HUES64 (cell line): ENCODE results near the gene THUMPD2.

Experiments used
- H3K27ac ChIP-seq: 2 replicates; pipeline ENCODE4 v1.7.0; 2013; ENCODE audit warnings: low read depth, low read length, inconsistent platforms
- H3K27me3 ChIP-seq: 2 replicates; pipeline ENCODE4 v1.6.1; 2013; ENCODE audit warnings: mild to moderate bottlenecking, low read length; ENCODE audit not compliant: insufficient read depth
- H3K36me3 ChIP-seq: 2 replicates; pipeline ENCODE4 v1.6.1; 2013; ENCODE audit warnings: mild to moderate bottlenecking, low read length; ENCODE audit not compliant: insufficient read depth
- H3K4me1 ChIP-seq: 2 replicates; pipeline ENCODE4 v1.6.1; 2013; ENCODE audit warnings: mild to moderate bottlenecking, low read length, moderate library complexity; ENCODE audit not compliant: insufficient read depth
- H3K4me3 ChIP-seq: 2 replicates; pipeline ENCODE4 v1.5.1; 2013; ENCODE audit warnings: mild to moderate bottlenecking, low read length, moderate library complexity
- H3K9ac ChIP-seq: 2 replicates; pipeline ENCODE4 v1.6.1; 2013; ENCODE audit warnings: mild to moderate bottlenecking, low read depth, low read length
- H3K9me3 ChIP-seq: 2 replicates; pipeline ENCODE4 v1.6.1; 2013; ENCODE audit warnings: low read depth, low read length; ENCODE audit not compliant: insufficient read depth
- WGBS: fragments of 150-250, 120-280 bp; methylation state at CpG from one replicate; pipeline ENCODE4 v1.1.7; 2013; ENCODE audit warnings: missing lambda C conversion rate; 5-methylcytosine and 5-hydroxymethylcytosine counted together

The THUMPD2 gene

GRCh38 chr2:39786761-39787522 is 7.9 kb upstream of the THUMPD2 start:
- H3K36me3 ChIP-seq: no peaks in the 10 kb centered on the region
- no peak overlapping the region for H3K27ac ChIP-seq
- H3K4me3 ChIP-seq: no peak overlapping the region
- WGBS: 95% methylated on average over 6 of the region's 7 CpGs
- peaks cover 3% of the 10 kb centered on the region; the same call in 1 of the 2 replicates for H3K4me1 ChIP-seq
- H3K9me3 ChIP-seq: peaks cover 23% of the 10 kb centered on the region
- H3K9ac ChIP-seq: no peak overlapping the region
- no peaks in the 10 kb centered on the region for H3K27me3 ChIP-seq

DNA sequence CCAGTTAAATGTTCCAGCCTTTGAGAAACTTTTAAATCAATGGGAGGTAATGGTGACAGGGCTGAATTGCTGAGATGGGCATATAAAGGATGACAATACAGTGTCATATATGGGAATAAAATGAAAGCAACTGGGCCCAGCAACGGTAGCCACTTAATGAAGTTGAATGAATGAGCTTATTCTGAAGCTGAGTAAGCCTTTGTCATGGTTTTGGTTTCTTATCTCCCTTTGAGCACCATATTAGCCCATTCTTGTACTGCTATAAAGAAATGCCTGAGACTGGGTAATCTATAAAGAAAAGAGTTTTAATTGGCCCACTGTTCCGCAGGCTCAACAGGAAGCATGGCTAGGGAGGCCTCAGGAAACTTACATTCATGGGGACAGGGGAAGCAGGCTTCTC is 3.5 kb upstream of the THUMPD2 start:
- no peak overlapping the region for H3K9ac ChIP-seq
- no peaks in the 10 kb centered on the region for H3K27me3 ChIP-seq
- no peaks in the 10 kb centered on the region for H3K36me3 ChIP-seq
- whole genome bisulfite sequencing: 77% methylated on average over 2 of the region's 2 CpGs
- peaks cover 22% of the 10 kb centered on the region for H3K4me1 ChIP-seq
- no peaks in the 10 kb centered on the region for H3K9me3 ChIP-seq
- H3K4me3 ChIP-seq: no peak overlapping the region
- H3K27ac ChIP-seq: no peak overlapping the region

- peaks cover 28% of the 10 kb centered on the region for H3K4me1 ChIP-seq
- H3K36me3 ChIP-seq: peaks cover 2% of the 10 kb centered on the region; the same call in 1 of the 2 replicates
- no peak overlapping the region for H3K4me3 ChIP-seq
- 91% methylated on average over 1 of the region's 1 CpG for WGBS
- no peak overlapping the region for H3K9ac ChIP-seq
- H3K27me3 ChIP-seq: no peaks in the 10 kb centered on the region
- no peak overlapping the region for H3K27ac ChIP-seq
- no peaks in the 10 kb centered on the region for H3K9me3 ChIP-seq
These were observed 2.6 kb upstream of the THUMPD2 start for GRCh38 chr2:39781697-39782096.

- no peak overlapping the region for H3K27ac ChIP-seq
- peaks cover 6% of the 10 kb centered on the region for H3K36me3 ChIP-seq
- no peak overlapping the region for H3K4me3 ChIP-seq
- 91% methylated on average over 14 of the region's 14 CpGs for WGBS
- H3K9me3 ChIP-seq: no peaks in the 10 kb centered on the region
- peaks cover 28% of the 10 kb centered on the region for H3K4me1 ChIP-seq
- H3K9ac ChIP-seq: no peak overlapping the region
- H3K27me3 ChIP-seq: no peaks in the 10 kb centered on the region
These were observed 2.0 kb upstream of the THUMPD2 start for GRCh38 chr2:39780825-39781600.

DNA sequence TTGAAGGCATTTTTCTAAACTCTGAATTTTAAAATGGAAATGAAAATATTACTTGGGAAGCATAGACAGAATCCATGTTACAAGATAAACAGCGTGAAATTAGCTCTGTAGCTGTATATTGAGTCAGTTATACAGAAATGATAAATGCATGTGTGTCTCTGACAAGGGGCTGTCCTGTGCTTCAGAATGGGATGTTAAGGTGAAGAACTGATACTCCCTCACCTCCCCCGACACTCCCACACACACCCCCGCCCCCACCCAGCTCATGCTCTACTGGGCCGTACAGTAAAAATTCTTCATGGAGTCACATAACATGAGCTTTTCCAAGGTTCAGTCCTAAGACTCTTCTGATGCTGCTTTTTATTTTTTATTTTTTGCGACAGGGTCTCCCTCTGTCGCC is 869 bp upstream of the THUMPD2 start:
- Histone ChIP-seq H3K9me3 (no peaks in the 10 kb centered on the region), H3K4me1 (peaks cover 28% of the 10 kb centered on the region), H3K27me3 (no peaks in the 10 kb centered on the region), H3K27ac (no peak overlapping the region), H3K36me3 (peaks cover 13% of the 10 kb centered on the region), H3K9ac (no peak overlapping the region), H3K4me3 (no peak overlapping the region)
- 94% methylated on average over 6 of the region's 6 CpGs for WGBS

DNA sequence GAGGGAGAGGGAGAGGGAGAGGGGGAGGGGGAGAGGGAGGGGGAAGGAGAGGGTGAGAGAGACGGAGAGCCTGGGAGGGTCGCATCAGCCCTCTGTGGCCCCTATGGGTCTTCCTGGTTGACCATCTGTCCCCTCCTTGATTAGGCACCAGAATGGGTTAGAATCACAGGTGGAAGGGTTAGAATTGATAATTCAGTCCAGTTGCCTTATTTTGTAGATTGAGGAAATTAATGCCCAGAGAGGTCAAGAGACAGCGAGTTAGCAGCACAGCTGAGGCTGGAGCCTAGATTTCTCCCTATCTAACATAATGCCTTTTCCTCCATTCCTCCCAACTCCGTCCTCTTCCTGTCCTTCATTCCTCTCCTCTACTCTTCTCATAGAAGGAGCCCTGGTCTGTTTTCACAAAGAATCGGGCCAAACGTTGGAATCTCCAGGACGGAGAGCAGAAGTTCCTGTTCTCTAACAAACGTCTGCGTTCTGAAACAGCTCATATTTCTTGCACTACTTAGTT is 338 bp upstream of the THUMPD2 start:
- Histone ChIP-seq H3K9me3 (no peaks in the 10 kb centered on the region), H3K4me1 (peaks cover 28% of the 10 kb centered on the region), H3K9ac (no peak overlapping the region), H3K4me3 (peak overlapping the region; percentile 96), H3K27me3 (no peaks in the 10 kb centered on the region), H3K36me3 (peaks cover 14% of the 10 kb centered on the region), H3K27ac (no peak overlapping the region)
- 68% methylated on average over 9 of the region's 9 CpGs for WGBS

DNA sequence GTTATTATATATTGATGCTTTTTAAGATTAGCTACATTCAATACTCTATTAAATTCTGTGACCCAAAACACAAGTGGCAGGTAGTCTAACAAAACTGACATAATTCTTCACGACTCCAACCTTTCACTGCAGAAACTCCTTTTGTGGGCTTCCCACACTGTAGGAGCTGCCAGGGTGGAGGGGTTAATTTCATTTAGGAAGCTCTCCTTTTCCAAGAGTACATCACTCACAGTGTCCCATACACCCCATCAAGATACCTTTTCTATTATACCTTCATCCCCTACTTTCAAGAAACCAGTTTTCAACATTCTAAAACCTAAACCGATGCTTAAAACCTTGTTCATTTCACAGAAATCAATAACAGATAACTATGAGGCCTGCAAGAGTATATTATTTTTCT is 825 bp downstream of the THUMPD2 start:
- H3K27ac ChIP-seq: peak overlapping the region; percentile 83; the same call in 1 of the 2 replicates
- peaks cover 14% of the 10 kb centered on the region for H3K36me3 ChIP-seq
- no peaks in the 10 kb centered on the region for H3K9me3 ChIP-seq
- peak overlapping the region; percentile 96 for H3K4me3 ChIP-seq
- peaks cover 29% of the 10 kb centered on the region for H3K4me1 ChIP-seq
- 6% methylated on average over 2 of the region's 2 CpGs for WGBS
- no peaks in the 10 kb centered on the region for H3K27me3 ChIP-seq
- H3K9ac ChIP-seq: peak overlapping the region; percentile 96

DNA sequence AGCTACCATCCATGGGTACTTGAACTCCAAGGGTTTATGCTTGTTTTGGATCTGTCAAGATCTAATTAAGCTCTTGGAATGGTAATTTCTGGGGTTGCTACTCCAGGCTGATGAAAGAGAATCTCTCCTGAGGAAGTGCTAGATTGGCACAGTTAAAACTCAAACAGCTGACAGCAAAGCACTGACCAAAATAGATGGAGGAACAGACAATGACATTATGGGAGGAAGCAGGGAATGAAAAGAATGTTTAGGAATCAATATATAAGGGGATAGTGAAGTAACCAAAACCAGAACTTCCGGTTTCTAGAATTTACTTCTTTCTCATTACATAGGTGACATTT is 6.3 kb downstream of the THUMPD2 start:
- H3K36me3 ChIP-seq: peaks cover 54% of the 10 kb centered on the region
- H3K4me3 ChIP-seq: no peak overlapping the region
- H3K27ac ChIP-seq: peak overlapping the region; percentile 45; the same call in 1 of the 2 replicates
- no peaks in the 10 kb centered on the region for H3K9me3 ChIP-seq
- no peaks in the 10 kb centered on the region for H3K27me3 ChIP-seq
- WGBS: 67% methylated on average over 1 of the region's 1 CpG
- no peak overlapping the region for H3K9ac ChIP-seq
- peaks cover 25% of the 10 kb centered on the region for H3K4me1 ChIP-seq

GRCh38 chr2:39772086-39772811 is 6.8 kb downstream of the THUMPD2 start:
- peak overlapping the region; percentile 45; the same call in 1 of the 2 replicates for H3K27ac ChIP-seq
- peaks cover 20% of the 10 kb centered on the region for H3K4me1 ChIP-seq
- H3K4me3 ChIP-seq: 0 out of 2 replicates have a peak overlapping the region, but pooled peaks have one; percentile 1
- H3K27me3 ChIP-seq: no peaks in the 10 kb centered on the region
- H3K36me3 ChIP-seq: peaks cover 57% of the 10 kb centered on the region
- H3K9me3 ChIP-seq: no peaks in the 10 kb centered on the region
- 75% methylated on average over 3 of the region's 3 CpGs for WGBS
- H3K9ac ChIP-seq: no peak overlapping the region

- no peaks in the 10 kb centered on the region for H3K9me3 ChIP-seq
- H3K4me1 ChIP-seq: no peaks in the 10 kb centered on the region
- no peak overlapping the region for H3K9ac ChIP-seq
- H3K4me3 ChIP-seq: no peak overlapping the region
- H3K27ac ChIP-seq: no peak overlapping the region
- H3K27me3 ChIP-seq: no peaks in the 10 kb centered on the region
- WGBS: 100% methylated on average over 2 of the region's 2 CpGs
- peaks cover 94% of the 10 kb centered on the region for H3K36me3 ChIP-seq
These were observed 16.6 kb downstream of the THUMPD2 start for GRCh38 chr2:39762448-39762847.

- H3K36me3 ChIP-seq: peaks cover 100% of the 10 kb centered on the region
- 94% methylated on average over 4 of the region's 4 CpGs for WGBS
- no peak overlapping the region for H3K27ac ChIP-seq
- H3K4me1 ChIP-seq: no peaks in the 10 kb centered on the region
- H3K9me3 ChIP-seq: no peaks in the 10 kb centered on the region
- H3K4me3 ChIP-seq: no peak overlapping the region
- H3K27me3 ChIP-seq: no peaks in the 10 kb centered on the region
- no peak overlapping the region for H3K9ac ChIP-seq
These were observed 21.9 kb downstream of the THUMPD2 start for GRCh38 chr2:39757156-39757555.
